Measurements from ENCODE around the gene CD83. TPM values are rescaled to one million over a fixed set of nuclear protein-coding genes. Genes with fewer than 3 reads are reported as not detected.

Gene CD83
- total RNA-seq, 1 donor from 2014 or later: 0.11 TPM

DNA sequence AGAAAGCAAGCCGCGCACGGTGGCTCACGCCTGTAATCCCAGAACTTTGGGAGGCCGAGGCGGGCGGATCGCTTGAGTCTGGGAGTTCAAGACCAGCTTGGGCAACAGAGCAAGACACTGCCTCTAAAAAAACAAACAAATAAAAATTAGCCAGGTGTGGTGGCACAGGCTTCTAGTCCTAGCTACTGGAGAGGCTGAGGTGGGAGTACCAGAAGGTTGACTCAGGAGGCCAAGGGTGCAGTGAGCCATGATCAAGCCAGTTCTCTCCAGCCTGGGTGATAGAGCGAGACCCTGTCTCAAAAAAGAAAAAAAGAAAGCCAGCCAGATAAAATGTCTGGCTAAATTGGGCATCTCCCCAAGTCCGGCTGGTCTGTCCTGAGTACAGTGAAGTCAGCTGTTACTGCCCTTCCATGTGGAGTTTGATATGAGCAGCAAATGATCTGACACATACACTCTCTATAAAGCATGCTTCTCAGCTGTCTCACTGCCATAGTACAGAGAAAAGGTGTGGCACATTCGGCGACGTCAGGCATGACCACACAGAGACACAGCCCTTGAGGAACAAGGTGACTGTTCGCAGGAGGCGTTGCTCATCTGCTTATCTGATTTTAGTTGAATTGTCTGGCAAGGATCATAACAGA, 13.0 kb downstream of the CD83 start:
- Histone ChIP-seq H3K27ac (no peak overlapping the region), H3K27me3 (no peaks in the 10 kb centered on the region), H3K4me1 (peaks cover 0 to 3% of the 10 kb centered on the region in 2 donors), H3K36me3 (no peaks in the 10 kb centered on the region), H3K4me3 (no peak overlapping the region), H3K9me3 (no peaks in the 10 kb centered on the region)
- intact Hi-C loops (cut with DNase I): no loop called here
- no peak for DNase-seq (ENCODE audit: low spot score in 2 of 2)
- TF ChIP-seq, protein P1, sequence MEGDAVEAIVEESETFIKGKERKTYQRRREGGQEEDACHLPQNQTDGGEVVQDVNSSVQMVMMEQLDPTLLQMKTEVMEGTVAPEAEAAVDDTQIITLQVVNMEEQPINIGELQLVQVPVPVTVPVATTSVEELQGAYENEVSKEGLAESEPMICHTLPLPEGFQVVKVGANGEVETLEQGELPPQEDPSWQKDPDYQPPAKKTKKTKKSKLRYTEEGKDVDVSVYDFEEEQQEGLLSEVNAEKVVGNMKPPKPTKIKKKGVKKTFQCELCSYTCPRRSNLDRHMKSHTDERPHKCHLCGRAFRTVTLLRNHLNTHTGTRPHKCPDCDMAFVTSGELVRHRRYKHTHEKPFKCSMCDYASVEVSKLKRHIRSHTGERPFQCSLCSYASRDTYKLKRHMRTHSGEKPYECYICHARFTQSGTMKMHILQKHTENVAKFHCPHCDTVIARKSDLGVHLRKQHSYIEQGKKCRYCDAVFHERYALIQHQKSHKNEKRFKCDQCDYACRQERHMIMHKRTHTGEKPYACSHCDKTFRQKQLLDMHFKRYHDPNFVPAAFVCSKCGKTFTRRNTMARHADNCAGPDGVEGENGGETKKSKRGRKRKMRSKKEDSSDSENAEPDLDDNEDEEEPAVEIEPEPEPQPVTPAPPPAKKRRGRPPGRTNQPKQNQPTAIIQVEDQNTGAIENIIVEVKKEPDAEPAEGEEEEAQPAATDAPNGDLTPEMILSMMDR (IDR thresholded peaks at IDR 0.05): no peak

DNA sequence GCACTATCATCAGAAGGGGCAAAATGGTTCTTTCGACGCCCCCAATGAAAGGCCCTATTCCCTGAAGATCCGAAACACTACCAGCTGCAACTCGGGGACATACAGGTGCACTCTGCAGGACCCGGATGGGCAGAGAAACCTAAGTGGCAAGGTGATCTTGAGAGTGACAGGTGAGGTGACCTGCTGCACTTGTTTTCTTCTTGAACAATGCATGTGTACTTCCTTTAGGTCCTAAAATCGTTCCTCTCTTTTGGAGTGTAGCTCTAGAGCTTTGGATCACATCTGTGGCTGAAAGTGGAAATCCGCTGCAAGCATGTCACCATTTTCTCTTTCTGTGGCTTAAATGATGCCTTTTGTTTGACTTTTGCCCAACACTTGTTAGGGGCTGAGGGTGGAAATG, 14.0 kb downstream of the CD83 start:
- TF ChIP-seq, protein P1 (IDR thresholded peaks at IDR 0.05): no peak
- Histone ChIP-seq H3K27ac (no peak overlapping the region), H3K36me3 (no peaks in the 10 kb centered on the region), H3K4me3 (no peak overlapping the region), H3K27me3 (no peaks in the 10 kb centered on the region), H3K9me3 (no peaks in the 10 kb centered on the region), H3K4me1 (peaks cover 0 to 3% of the 10 kb centered on the region in 2 donors)
- DNase-seq (ENCODE audit: low spot score in 2 of 2): no peak
- intact Hi-C loops (cut with DNase I): no loop called here

DNA sequence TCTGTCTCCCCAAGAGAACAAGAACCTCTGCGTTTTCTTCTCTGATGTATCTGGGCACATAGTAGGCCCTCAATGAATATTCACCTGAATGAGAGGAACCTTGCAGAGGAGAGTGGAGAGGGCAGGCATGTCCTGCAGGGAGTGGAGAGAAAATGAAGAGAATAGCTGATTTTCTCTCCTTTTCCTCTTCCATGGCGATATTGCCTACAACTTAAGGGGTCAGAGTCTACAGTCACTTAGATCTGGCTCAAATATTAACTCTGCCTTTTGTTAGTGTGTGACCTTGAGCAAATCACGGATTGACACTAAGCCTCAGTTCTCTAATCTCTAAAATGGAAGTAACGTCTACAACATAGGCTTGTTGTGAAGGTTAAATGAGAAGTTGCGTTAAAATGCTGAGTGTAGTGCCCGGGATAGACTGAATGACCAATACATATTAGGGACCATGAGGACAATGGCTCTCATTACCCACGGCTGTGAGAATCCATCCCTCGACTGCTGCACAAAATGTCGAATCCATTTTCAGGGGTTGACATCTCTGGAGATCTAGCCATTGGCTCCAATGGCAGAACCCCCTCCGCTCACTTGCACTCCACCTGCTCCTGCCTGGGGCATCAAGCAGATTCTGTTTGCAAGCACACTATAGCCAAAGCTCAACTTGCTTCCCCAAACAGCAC, 14.8 kb downstream of the CD83 start:
- peaks cover 0 to 3% of the 10 kb centered on the region in 2 donors for H3K4me1 ChIP-seq
- TF ChIP-seq, protein P1 (IDR thresholded peaks at IDR 0.05): no peak
- intact Hi-C loops (cut with DNase I): no loop called here
- H3K27ac ChIP-seq: no peak overlapping the region
- no peak overlapping the region for H3K4me3 ChIP-seq
- no peak for DNase-seq (ENCODE audit: low spot score in 2 of 2)
- no peaks in the 10 kb centered on the region for H3K27me3 ChIP-seq
- H3K36me3 ChIP-seq: no peaks in the 10 kb centered on the region
- no peaks in the 10 kb centered on the region for H3K9me3 ChIP-seq

DNA sequence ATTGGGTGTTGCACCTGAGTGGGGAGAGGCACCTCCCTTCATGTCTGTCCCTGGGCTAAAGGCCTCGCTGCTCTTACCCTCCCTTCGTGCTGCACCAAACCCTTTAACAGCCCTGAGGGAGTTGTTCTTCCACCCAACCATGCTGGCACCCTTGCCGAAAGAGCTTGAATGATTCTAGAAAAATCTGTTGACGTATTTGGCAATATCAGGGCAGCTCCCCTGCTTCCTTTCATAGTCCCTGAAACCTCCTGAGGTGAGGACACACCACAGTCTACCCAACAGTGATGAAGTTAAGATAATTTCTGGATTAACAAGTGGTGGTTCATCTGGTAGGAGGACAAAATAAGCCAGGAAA, 15.3 kb downstream of the CD83 start:
- H3K4me3 ChIP-seq: no peak overlapping the region
- no peaks in the 10 kb centered on the region for H3K27me3 ChIP-seq
- intact Hi-C loops (cut with DNase I): no loop called here
- TF ChIP-seq, protein P1 (IDR thresholded peaks at IDR 0.05): no peak
- no peak for DNase-seq (ENCODE audit: low spot score in 2 of 2)
- H3K4me1 ChIP-seq: peaks cover 0 to under 1% of the 10 kb centered on the region in 2 donors
- H3K9me3 ChIP-seq: no peaks in the 10 kb centered on the region
- no peaks in the 10 kb centered on the region for H3K36me3 ChIP-seq
- H3K27ac ChIP-seq: no peak overlapping the region

DNA sequence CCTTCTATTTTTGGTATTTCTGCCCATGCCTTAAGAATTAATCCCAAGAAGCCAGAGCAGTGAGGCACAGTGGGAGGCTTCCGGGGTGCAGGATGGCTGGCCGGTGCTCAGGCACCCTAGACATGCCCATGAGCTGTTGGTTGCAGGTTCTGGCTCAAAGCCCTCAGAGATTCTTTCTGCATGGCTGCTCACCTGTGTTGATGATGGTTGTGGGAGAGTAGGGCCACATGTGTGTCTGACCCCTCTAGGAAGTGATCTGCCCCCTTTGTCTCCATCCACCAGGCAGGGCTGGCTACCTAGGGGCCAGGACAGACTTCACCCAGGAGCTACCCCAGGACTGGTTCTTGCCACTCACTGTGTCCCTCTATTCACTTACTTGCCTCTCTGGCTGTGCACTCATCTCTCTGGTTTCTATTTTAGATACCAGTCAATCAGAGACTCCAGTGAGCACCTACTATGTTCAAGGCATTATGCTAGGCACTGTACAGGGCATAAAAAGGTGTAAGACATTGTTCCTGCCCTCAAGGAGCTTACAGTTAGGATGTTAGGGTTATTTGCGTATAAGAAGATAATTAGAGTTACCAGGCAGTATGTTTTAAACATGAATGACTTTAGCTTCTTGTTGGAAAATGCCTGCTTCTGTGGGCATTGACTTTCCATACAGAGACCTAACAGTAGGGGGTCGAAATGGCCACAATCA, 16.8 kb downstream of the CD83 start:
- Histone ChIP-seq H3K4me1 (no peaks in the 10 kb centered on the region), H3K36me3 (no peaks in the 10 kb centered on the region), H3K4me3 (no peak overlapping the region), H3K9me3 (no peaks in the 10 kb centered on the region), H3K27me3 (no peaks in the 10 kb centered on the region), H3K27ac (no peak overlapping the region)
- intact Hi-C loops (cut with DNase I): no loop called here
- DNase-seq (ENCODE audit: low spot score in 2 of 2): no peak
- TF ChIP-seq, protein P1 (IDR thresholded peaks at IDR 0.05): no peak

All from ascending aorta (tissue), 2 donors.